HG02973 (cell line): ENCODE results near the gene ALX4.

Source experiments
- ATAC-seq: cut with Tn5 transposase; IDR thresholded peaks from one replicate; pipeline ENCODE4 v1.9.1; 2021; ENCODE audit warnings: moderate library complexity; ENCODE audit not compliant: unreplicated experiment

ALX4 gene

GRCh38 chr11:44269369-44270351, 40.3 kb downstream of the ALX4 start:
- ATAC-seq, result no peak

- ATAC-seq, result no peak
These were observed 41.3 kb downstream of the ALX4 start for GRCh38 chr11:44268614-44269080.

GRCh38 chr11:44267750-44268613, 42.0 kb downstream of the ALX4 start:
- ATAC-seq, result no peak

GRCh38 chr11:44267006-44267749, 42.8 kb downstream of the ALX4 start:
- no peak for ATAC-seq

GRCh38 chr11:44266056-44266780, 43.7 kb downstream of the ALX4 start:
- no peak for ATAC-seq

- no peak for ATAC-seq
These were observed 45.2 kb downstream of the ALX4 start for GRCh38 chr11:44264761-44265160.

- no peak for ATAC-seq
These were observed 45.5 kb downstream of the ALX4 start for GRCh38 chr11:44264438-44264749.

- ATAC-seq, result no peak
These were observed 46.1 kb downstream of the ALX4 start for GRCh38 chr11:44263738-44264437.

- no peak for ATAC-seq
These were observed 47.9 kb downstream of the ALX4 start for GRCh38 chr11:44261800-44262591.

- no peak for ATAC-seq
These were observed 49.9 kb downstream of the ALX4 start for GRCh38 chr11:44260081-44260480.

GRCh38 chr11:44258839-44259420, 51.0 kb downstream of the ALX4 start:
- no peak for ATAC-seq

- no peak for ATAC-seq
These were observed 51.8 kb downstream of the ALX4 start for GRCh38 chr11:44258190-44258489.

- no peak for ATAC-seq
These were observed 52.4 kb downstream of the ALX4 start for GRCh38 chr11:44257338-44258189.

- no peak for ATAC-seq
These were observed 53.2 kb downstream of the ALX4 start for GRCh38 chr11:44256673-44257291.

GRCh38 chr11:44255406-44256071, 54.4 kb downstream of the ALX4 start:
- no peak for ATAC-seq

GRCh38 chr11:44252999-44253602, 56.8 kb downstream of the ALX4 start:
- ATAC-seq, result no peak
